NCI-H1105 treated with DMSO at 0.1 percent for 48 hours (cell line): Measurements from ENCODE around the gene FAM110D.

Experiments
- DNase-seq: peaks from one replicate; lab custom pipeline; 2025; lab: John Stamatoyannopoulos, UW

Gene FAM110D

GRCh38 chr1:26129778-26130177 lies 29.1 kb upstream of the FAM110D start:
- DNase-seq = no peak

- DNase-seq = no peak
Observed at GRCh38 chr1:26130695-26131094, 28.2 kb upstream of the FAM110D start.

- no peak for DNase-seq
Observed at GRCh38 chr1:26132128-26132833, 26.6 kb upstream of the FAM110D start.

GRCh38 chr1:26132834-26133167 lies 26.1 kb upstream of the FAM110D start:
- no peak for DNase-seq

- DNase-seq = no peak
Observed at GRCh38 chr1:26134466-26134865, 24.4 kb upstream of the FAM110D start.

- no peak for DNase-seq
Observed at GRCh38 chr1:26138974-26139558, 19.8 kb upstream of the FAM110D start.

- no peak for DNase-seq
Observed at GRCh38 chr1:26142159-26142558, 16.7 kb upstream of the FAM110D start.

GRCh38 chr1:26145041-26145959 lies 13.6 kb upstream of the FAM110D start:
- peak; percentile 93 for DNase-seq

- no peak for DNase-seq
Observed at GRCh38 chr1:26145960-26146294, 13.0 kb upstream of the FAM110D start.

GRCh38 chr1:26148887-26149286 lies 10.0 kb upstream of the FAM110D start:
- DNase-seq = no peak

GRCh38 chr1:26153966-26154532 lies 4.8 kb upstream of the FAM110D start:
- DNase-seq = no peak

- DNase-seq = no peak
Observed at GRCh38 chr1:26154750-26155149, 4.1 kb upstream of the FAM110D start.

- DNase-seq = no peak
Observed at GRCh38 chr1:26155370-26156284, 3.3 kb upstream of the FAM110D start.

GRCh38 chr1:26156285-26157038 lies 2.4 kb upstream of the FAM110D start:
- DNase-seq = no peak

GRCh38 chr1:26158271-26158907 lies 490 bp upstream of the FAM110D start:
- DNase-seq = no peak

- DNase-seq = no peak
Observed at GRCh38 chr1:26159743-26160039, 812 bp downstream of the FAM110D start.

GRCh38 chr1:26160527-26161414 lies 1.9 kb downstream of the FAM110D start:
- DNase-seq = no peak

GRCh38 chr1:26161415-26162219 lies 2.7 kb downstream of the FAM110D start:
- peak; percentile 25 for DNase-seq

- DNase-seq = no peak
Observed at GRCh38 chr1:26162220-26162709, 3.4 kb downstream of the FAM110D start.
